HepG2 (cell line): ENCODE results near the gene HOXA9. TPM values are rescaled to one million over a fixed set of nuclear protein-coding genes. Genes with fewer than 3 reads are reported as not detected.

Experiments
- HMGXB4 ChIP-seq, 2 experiments: sonication (generic) in 1 of 2; formaldehyde crosslinking in 1 of 2; IDR thresholded peaks; 2 replicates each; pipeline versions ENCODE4 v1.4.0 to v1.6.1; 2018 to 2020; ENCODE audit warnings: missing genetic modification reagents in 2 of 2, borderline replicate concordance in 1 of 2, low read depth in 1 of 2, mild to moderate bottlenecking in 1 of 2, missing biosample characterization in 1 of 2
- MAZ ChIP-seq, 2 experiments: sonication (generic) in 1 of 2; formaldehyde crosslinking in 1 of 2; IDR thresholded peaks; 2 replicates each; pipeline versions ENCODE4 v1.5.0 to v1.6.1; 2012 to 2020; ENCODE audit warnings: low read depth in 2 of 2, mild to moderate bottlenecking in 2 of 2, borderline replicate concordance in 1 of 2, improper control_type of control experiment in 1 of 2, low read length in 1 of 2, missing genetic modification reagents in 1 of 2, moderate library complexity in 1 of 2
- NR2F2 ChIP-seq: IDR thresholded peaks from 2 replicates; pipeline ENCODE4 v1.6.1; 2012; ENCODE audit warnings: low read depth, inconsistent platforms, borderline replicate concordance
- PATZ1 ChIP-seq: sonication (generic); formaldehyde crosslinking; IDR thresholded peaks from 2 replicates; pipeline ENCODE4 v1.4.0; 2020; ENCODE audit warnings: missing genetic modification reagents
- RBFOX2 ChIP-seq: fragments of 200-400 bp; formaldehyde crosslinking; IDR thresholded peaks from 2 replicates; pipeline ENCODE4 v1.6.1; 2017; ENCODE audit warnings: low read depth, mild to moderate bottlenecking, low read length
- TCF12 ChIP-seq, 2 experiments: fragments of 450-650 bp in 1 of 2; sonication (generic) in 1 of 2; formaldehyde crosslinking in 1 of 2; IDR thresholded peaks; 2 replicates each; pipeline versions ENCODE4 v1.6.1 to v1.8.0; 2017 to 2022; ENCODE audit warnings: antibody characterized with exemption in 1 of 2, mild to moderate bottlenecking in 1 of 2, missing genetic modification reagents in 1 of 2, moderate library complexity in 1 of 2
- ZNF235 ChIP-seq: sonication (generic); formaldehyde crosslinking; IDR thresholded peaks from 2 replicates; pipeline ENCODE4 v1.8.1; 2023; ENCODE audit warnings: mild to moderate bottlenecking, missing genetic modification reagents, borderline replicate concordance
- polyA plus RNA-seq, 8 experiments: library from polyadenylated mRNA; depleted of rRNA in 3 of 8; stranded (reverse) in 7 of 8; unstranded in 1 of 8; fragments of >200 nt; fragmentation: Illumina TruSeq in 4 of 8; extraction: Trizol in 4 of 8; gene quantifications; 2 replicates each; pipeline versions ENCODE4 v1.2.1 to v1.2.3, GENCODE V29; 2011 to 2016; ENCODE audit warnings: low read depth in 4 of 8, missing spikeins in 1 of 8, mixed read lengths in 1 of 8; ENCODE audit not compliant: insufficient read depth in 1 of 8
- total RNA-seq, 5 experiments: library from RNA; depleted of rRNA; stranded (reverse); fragments of >200 nt; fragmentation: Illumina TruSeq; extraction: Trizol; gene quantifications; 2 replicates each; pipeline ENCODE4 v1.2.3, GENCODE V29; 2016; ENCODE audit warnings: low read depth in 1 of 5
- TF ChIP-seq, protein P1 (sequence below): sonication (generic); formaldehyde crosslinking; IDR thresholded peaks from 2 replicates; pipeline ENCODE4 v1.4.0; 2020; ENCODE audit warnings: missing genetic modification reagents

The HOXA9 gene
- total and polyA plus RNA-seq, 2 of the 13 experiments (the other 11 are each of a cell fraction or from before 2014, with no cell fraction given) = not detected

DNA sequence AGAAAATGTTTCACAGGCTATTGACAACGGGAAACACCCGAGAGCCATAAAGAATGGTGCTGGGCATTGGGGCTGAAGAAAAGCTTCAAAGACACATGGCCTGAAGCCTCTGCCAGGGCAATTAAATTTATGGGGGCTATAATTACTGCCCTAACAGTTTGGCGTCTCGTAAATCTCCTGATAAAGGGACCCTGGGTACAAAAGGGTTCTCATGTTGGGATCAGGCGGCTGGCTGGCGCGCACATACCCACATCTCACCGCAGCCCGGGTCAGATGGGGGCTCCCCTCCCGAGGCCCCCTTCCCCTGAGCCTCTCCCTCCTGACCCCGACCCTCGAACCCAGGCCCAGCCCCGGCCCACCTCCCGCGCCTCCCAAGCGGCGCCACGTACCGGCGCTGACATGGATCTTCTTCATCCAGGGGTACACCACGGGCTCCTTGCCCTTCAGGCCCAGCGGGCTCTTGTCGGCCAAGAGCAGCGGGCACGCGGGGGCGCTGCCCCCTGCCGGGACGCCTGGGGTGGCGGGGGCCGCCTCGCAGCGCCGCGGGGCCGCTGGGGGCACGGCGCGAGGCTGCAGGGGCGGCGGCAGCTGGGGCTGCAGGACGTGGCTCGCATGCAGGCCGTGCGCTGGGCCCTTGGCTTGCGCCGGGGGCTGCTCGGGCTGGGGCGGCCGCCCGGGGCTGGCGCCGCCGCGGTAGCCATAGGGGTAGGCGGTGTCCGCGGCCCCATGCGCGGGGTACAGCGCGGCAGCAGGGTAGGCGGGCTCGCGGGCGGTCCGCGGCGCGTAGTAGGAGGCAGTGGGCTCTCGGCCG, 35.4 kb downstream of the HOXA9 start (continued):
- TF ChIP-seq PATZ1 (CRISPR knock-in tag) = peak; percentile 85
- TF ChIP-seq, protein P1, sequence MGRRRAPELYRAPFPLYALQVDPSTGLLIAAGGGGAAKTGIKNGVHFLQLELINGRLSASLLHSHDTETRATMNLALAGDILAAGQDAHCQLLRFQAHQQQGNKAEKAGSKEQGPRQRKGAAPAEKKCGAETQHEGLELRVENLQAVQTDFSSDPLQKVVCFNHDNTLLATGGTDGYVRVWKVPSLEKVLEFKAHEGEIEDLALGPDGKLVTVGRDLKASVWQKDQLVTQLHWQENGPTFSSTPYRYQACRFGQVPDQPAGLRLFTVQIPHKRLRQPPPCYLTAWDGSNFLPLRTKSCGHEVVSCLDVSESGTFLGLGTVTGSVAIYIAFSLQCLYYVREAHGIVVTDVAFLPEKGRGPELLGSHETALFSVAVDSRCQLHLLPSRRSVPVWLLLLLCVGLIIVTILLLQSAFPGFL (CRISPR knock-in tag) = no peak
- peak in 1 of 2 experiments; percentile 73; a peak in 1 of 4 replicates for TF ChIP-seq HMGXB4 (CRISPR knock-in tag; IDR thresholded peaks at IDR 0.05; ENCODE audit: borderline replicate concordance in 1 of 2, low read depth in 1 of 2)
- no peak for TF ChIP-seq TCF12 (IDR thresholded peaks at IDR 0.05)
- TF ChIP-seq TCF12 (CRISPR knock-in tag; IDR thresholded peaks at IDR 0.05) = no peak
- 0 out of 2 replicates have a peak, but pooled peaks have one; percentile 53 for TF ChIP-seq MAZ (IDR thresholded peaks at IDR 0.05; ENCODE audit: borderline replicate concordance, low read depth, low read length)
- TF ChIP-seq MAZ (CRISPR knock-in tag; IDR thresholded peaks at IDR 0.05; ENCODE audit: low read depth) = no peak; the same call in none of the 2 replicates
- TF ChIP-seq RBFOX2 = peak; percentile 34; the same call in 1 of the 2 replicates
- TF ChIP-seq NR2F2 = 0 out of 2 replicates have a peak, but pooled peaks have one; percentile 6
- TF ChIP-seq ZNF235 (CRISPR knock-in tag) = no peak
